Smooth muscle cell (in vitro differentiated cells): ENCODE results near the gene H19. TPM values are rescaled to one million over a fixed set of nuclear protein-coding genes. Genes with fewer than 3 reads are reported as not detected.

Experiments
- DNase-seq: peaks from one replicate; lab custom pipeline; 2025; ENCODE audit not compliant: unreplicated experiment; lab: John Stamatoyannopoulos, UW
- H2AFZ ChIP-seq: fragments of 200-600 bp; sonication (generic); 2 replicates; pipeline ENCODE4 v1.6.0; 2016; ENCODE audit warnings: antibody characterized with exemption, low read depth, mild to moderate bottlenecking
- H3F3A ChIP-seq: fragments of 200-600 bp; sonication (generic); 2 replicates; pipeline ENCODE4 v1.6.0; 2017; ENCODE audit warnings: antibody characterized with exemption, low read depth
- H3K27ac ChIP-seq: fragments of 200-600 bp; sonication (generic); 2 replicates; pipeline ENCODE4 v1.5.1; 2016; ENCODE audit warnings: low read depth, mild to moderate bottlenecking
- H3K27me3 ChIP-seq: fragments of 200-600 bp; sonication (generic); 2 replicates; pipeline ENCODE4 v1.6.1; 2016; ENCODE audit warnings: low read depth, mild to moderate bottlenecking
- H3K36me3 ChIP-seq: fragments of 200-600 bp; sonication (generic); 2 replicates; pipeline ENCODE4 v1.5.1; 2016; ENCODE audit warnings: low read depth
- H3K4me1 ChIP-seq: fragments of 200-600 bp; sonication (generic); 2 replicates; pipeline ENCODE4 v1.5.1; 2016; ENCODE audit warnings: low read depth
- H3K4me2 ChIP-seq: fragments of 200-600 bp; sonication (generic); 2 replicates; pipeline ENCODE4 v1.6.0; 2016; ENCODE audit warnings: mild to moderate bottlenecking
- H3K4me3 ChIP-seq: fragments of 200-600 bp; sonication (generic); 2 replicates; pipeline ENCODE4 v1.5.1; 2016; ENCODE audit warnings: mild to moderate bottlenecking
- H3K79me2 ChIP-seq: fragments of 200-600 bp; sonication (generic); 2 replicates; pipeline ENCODE4 v1.6.0; 2016; ENCODE audit warnings: low read depth, mild to moderate bottlenecking
- H3K9ac ChIP-seq: fragments of 200-600 bp; sonication (generic); 2 replicates; pipeline ENCODE4 v1.6.0; 2016; ENCODE audit warnings: low read depth
- H3K9me3 ChIP-seq: fragments of 200-600 bp; sonication (generic); replicated peaks from 2 replicates; pipeline ENCODE4 v1.5.1; 2016; ENCODE audit warnings: low read depth
- H4K20me1 ChIP-seq: fragments of 200-600 bp; sonication (generic); 2 replicates; pipeline ENCODE4 v1.6.0; 2016; ENCODE audit warnings: low read depth
- CTCF ChIP-seq: fragments of 200-600 bp; sonication (generic); IDR thresholded peaks from 2 replicates; pipeline ENCODE4 v1.5.1; 2017; ENCODE audit warnings: borderline replicate concordance, mild to moderate bottlenecking, antibody characterized with exemption; ENCODE audit not compliant: insufficient read depth, poor library complexity, severe bottlenecking
- WGBS: methylation state at CpG from one replicate; pipeline ENCODE4 v1.1.7; 2016; ENCODE audit warnings: low lambda C conversion rate; 5-methylcytosine and 5-hydroxymethylcytosine counted together
- polyA plus RNA-seq: library from polyadenylated mRNA; unstranded; fragments of >200 nt; fragmentation: Nextera tagmentation; extraction: Ambion mirVana; gene quantifications from 2 replicates; pipeline ENCODE4 v1.2.1, GENCODE V29; 2016
- total RNA-seq: library from RNA; depleted of rRNA; stranded (reverse); fragments of >200 nt; gene quantifications from 2 replicates; pipeline ENCODE4 v1.2.3, GENCODE V29; 2014

H19 gene
- total and polyA plus RNA-seq, 2 experiments from 2014 or later, result 2.6 to 3.3 TPM

- Histone ChIP-seq H3F3A (no peaks in the 10 kb centered on the region), H3K79me2 (no peaks in the 10 kb centered on the region), H3K27ac (no peak overlapping the region), H4K20me1 (no peaks in the 10 kb centered on the region), H3K27me3 (no peaks in the 10 kb centered on the region), H3K4me3 (no peak overlapping the region), H3K36me3 (no peaks in the 10 kb centered on the region), H3K9ac (no peak overlapping the region), H2AFZ (no peak overlapping the region), H3K4me2 (no peak overlapping the region), H3K4me1 (no peaks in the 10 kb centered on the region), H3K9me3 (no peaks in the 10 kb centered on the region)
- no peak for DNase-seq
- no CpG with 5 or more reads among the region's 42 CpGs for WGBS
- no peak for TF ChIP-seq CTCF
These were observed 4.6 kb upstream of the H19 start for GRCh38 chr11:2002042-2002776.

GRCh38 chr11:1998861-1999260 is 1.2 kb upstream of the H19 start:
- WGBS, result no CpG with 5 or more reads among the region's 15 CpGs
- no peaks in the 10 kb centered on the region for H3K4me1 ChIP-seq
- H3K27me3 ChIP-seq, result no peaks in the 10 kb centered on the region
- no peak overlapping the region for H3K4me3 ChIP-seq
- no peak overlapping the region for H2AFZ ChIP-seq
- TF ChIP-seq CTCF, result no peak
- no peaks in the 10 kb centered on the region for H3F3A ChIP-seq
- H3K4me2 ChIP-seq, result no peak overlapping the region
- no peaks in the 10 kb centered on the region for H3K9me3 ChIP-seq
- H3K36me3 ChIP-seq, result no peaks in the 10 kb centered on the region
- no peak overlapping the region for H3K27ac ChIP-seq
- H3K79me2 ChIP-seq, result no peaks in the 10 kb centered on the region
- DNase-seq, result no peak
- H4K20me1 ChIP-seq, result no peaks in the 10 kb centered on the region
- no peak overlapping the region for H3K9ac ChIP-seq

- H3K36me3 ChIP-seq, result no peaks in the 10 kb centered on the region
- H2AFZ ChIP-seq, result no peak overlapping the region
- DNase-seq, result no peak
- H3K27ac ChIP-seq, result no peak overlapping the region
- H3K4me3 ChIP-seq, result no peak overlapping the region
- no peaks in the 10 kb centered on the region for H3K4me1 ChIP-seq
- no peak for TF ChIP-seq CTCF
- H4K20me1 ChIP-seq, result no peaks in the 10 kb centered on the region
- H3K27me3 ChIP-seq, result no peaks in the 10 kb centered on the region
- H3F3A ChIP-seq, result no peaks in the 10 kb centered on the region
- no peak overlapping the region for H3K4me2 ChIP-seq
- H3K9me3 ChIP-seq, result no peaks in the 10 kb centered on the region
- WGBS, result no CpG with 5 or more reads among the region's 28 CpGs
- H3K79me2 ChIP-seq, result no peaks in the 10 kb centered on the region
- no peak overlapping the region for H3K9ac ChIP-seq
These were observed 648 bp upstream of the H19 start for GRCh38 chr11:1998290-1998689.

GRCh38 chr11:1994121-1994520 is 3.5 kb downstream of the H19 start:
- H4K20me1 ChIP-seq, result no peaks in the 10 kb centered on the region
- TF ChIP-seq CTCF, result no peak
- DNase-seq, result no peak
- no peaks in the 10 kb centered on the region for H3F3A ChIP-seq
- H3K4me2 ChIP-seq, result no peak overlapping the region
- no peak overlapping the region for H3K27ac ChIP-seq
- no peaks in the 10 kb centered on the region for H3K79me2 ChIP-seq
- H3K4me3 ChIP-seq, result no peak overlapping the region
- H3K4me1 ChIP-seq, result no peaks in the 10 kb centered on the region
- H2AFZ ChIP-seq, result no peak overlapping the region
- no peaks in the 10 kb centered on the region for H3K27me3 ChIP-seq
- WGBS, result no CpG with 5 or more reads among the region's 13 CpGs
- no peaks in the 10 kb centered on the region for H3K9me3 ChIP-seq
- no peak overlapping the region for H3K9ac ChIP-seq
- H3K36me3 ChIP-seq, result no peaks in the 10 kb centered on the region
